ENCODE results near the gene GLIS1.

GRCh38 chr1:53510215-53510614, 228.7 kb downstream of the GLIS1 start:
- TF ChIP-seq CTCF (IDR thresholded peaks at IDR 0.05 in 4 of 5, conservative IDR thresholded peaks at IDR 0.05 in 1 of 5) (no peak), POLR2A (IDR thresholded peaks at IDR 0.05) (no peak)
